ENCODE results near the gene PRKAR1B.
"Not testable (repeated sequence)": the region's sequence is repeated elsewhere in the genome, so short reads cannot be mapped to it uniquely, and the experiment has no call there.

Gene PRKAR1B

GRCh38 chr7:641269-641671 is 85.8 kb downstream of the PRKAR1B start:
- DNase-seq = no peak

GRCh38 chr7:638256-639011 is 88.6 kb downstream of the PRKAR1B start:
- DNase-seq = no peak

GRCh38 chr7:637826-638225 is 89.3 kb downstream of the PRKAR1B start:
- no peak for DNase-seq

- DNase-seq = peak; percentile 11
Measured at GRCh38 chr7:636396-636795, 90.7 kb downstream of the PRKAR1B start.

- DNase-seq = not testable (repeated sequence)
Measured at GRCh38 chr7:635687-636382, 91.2 kb downstream of the PRKAR1B start.

- no peak for DNase-seq
Measured at GRCh38 chr7:635227-635626, 91.9 kb downstream of the PRKAR1B start.

GRCh38 chr7:633381-634018 is 93.6 kb downstream of the PRKAR1B start:
- no peak for DNase-seq

- no peak for DNase-seq
Measured at GRCh38 chr7:632831-633210, 94.3 kb downstream of the PRKAR1B start.

- DNase-seq = no peak
Measured at GRCh38 chr7:631964-632830, 94.9 kb downstream of the PRKAR1B start.

- DNase-seq = no peak
Measured at GRCh38 chr7:631291-631711, 95.8 kb downstream of the PRKAR1B start.

- no peak for DNase-seq
Measured at GRCh38 chr7:630539-630938, 96.5 kb downstream of the PRKAR1B start.

- DNase-seq = no peak
Measured at GRCh38 chr7:630111-630511, 97.0 kb downstream of the PRKAR1B start.

GRCh38 chr7:628826-629225 is 98.3 kb downstream of the PRKAR1B start:
- DNase-seq = no peak

- DNase-seq = no peak
Measured at GRCh38 chr7:628402-628763, 98.7 kb downstream of the PRKAR1B start.

- DNase-seq = no peak
Measured at GRCh38 chr7:627661-628401, 99.2 kb downstream of the PRKAR1B start.

GRCh38 chr7:625376-625971 is 101.6 kb downstream of the PRKAR1B start:
- no peak for DNase-seq

GRCh38 chr7:623464-623863 is 103.6 kb downstream of the PRKAR1B start:
- DNase-seq = no peak

GRCh38 chr7:621572-622285 is 105.4 kb downstream of the PRKAR1B start:
- DNase-seq = no peak

- no peak for DNase-seq
Measured at GRCh38 chr7:620885-621284, 106.2 kb downstream of the PRKAR1B start.

- DNase-seq = no peak
Measured at GRCh38 chr7:620056-620455, 107.0 kb downstream of the PRKAR1B start.

GRCh38 chr7:619368-619840 is 107.7 kb downstream of the PRKAR1B start:
- DNase-seq = no peak

Data from hematopoietic multipotent progenitor cell treated with erythropoietin and hydrocortisone succinate and interleukin-3 and kit ligand, for 6 days (in vitro differentiated cells).